ENCODE measurements around the gene PLCE1. TPM values are rescaled to one million over a fixed set of nuclear protein-coding genes. Genes with fewer than 3 reads are reported as not detected.

PLCE1 gene
- total RNA-seq, 4 donors from 2014 or later, result 17.7 to 26.7 (median 20.8) TPM

- TF ChIP-seq, protein P1, sequence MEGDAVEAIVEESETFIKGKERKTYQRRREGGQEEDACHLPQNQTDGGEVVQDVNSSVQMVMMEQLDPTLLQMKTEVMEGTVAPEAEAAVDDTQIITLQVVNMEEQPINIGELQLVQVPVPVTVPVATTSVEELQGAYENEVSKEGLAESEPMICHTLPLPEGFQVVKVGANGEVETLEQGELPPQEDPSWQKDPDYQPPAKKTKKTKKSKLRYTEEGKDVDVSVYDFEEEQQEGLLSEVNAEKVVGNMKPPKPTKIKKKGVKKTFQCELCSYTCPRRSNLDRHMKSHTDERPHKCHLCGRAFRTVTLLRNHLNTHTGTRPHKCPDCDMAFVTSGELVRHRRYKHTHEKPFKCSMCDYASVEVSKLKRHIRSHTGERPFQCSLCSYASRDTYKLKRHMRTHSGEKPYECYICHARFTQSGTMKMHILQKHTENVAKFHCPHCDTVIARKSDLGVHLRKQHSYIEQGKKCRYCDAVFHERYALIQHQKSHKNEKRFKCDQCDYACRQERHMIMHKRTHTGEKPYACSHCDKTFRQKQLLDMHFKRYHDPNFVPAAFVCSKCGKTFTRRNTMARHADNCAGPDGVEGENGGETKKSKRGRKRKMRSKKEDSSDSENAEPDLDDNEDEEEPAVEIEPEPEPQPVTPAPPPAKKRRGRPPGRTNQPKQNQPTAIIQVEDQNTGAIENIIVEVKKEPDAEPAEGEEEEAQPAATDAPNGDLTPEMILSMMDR (IDR thresholded peaks at IDR 0.05), result no peak
- TF ChIP-seq POLR2AphosphoS5 (IDR thresholded peaks at IDR 0.05), result no peak
- TF ChIP-seq EP300 (IDR thresholded peaks at IDR 0.05), result no peak
- no peak for TF ChIP-seq POLR2A (IDR thresholded peaks at IDR 0.05; ENCODE audit: low read depth)
- Histone ChIP-seq H3K36me3 (no peaks in the 10 kb centered on the region), H3K9me3 (no peaks in the 10 kb centered on the region), H3K27ac (replicated peaks in 1 of 4) (no peak overlapping the region), H3K4me1 (peaks cover 0 to 11% (median 9%) of the 10 kb centered on the region in 4 donors), H3K27me3 (no peaks in the 10 kb centered on the region), H3K4me3 (no peak overlapping the region)
- DNase-seq (ENCODE audit: extremely low spot score), result no peak
- WGBS, result 96% methylated on average over 2 of the region's 2 CpGs
- intact Hi-C loops (cut with DNase I), result no loop called here
These were observed 14.8 kb downstream of the PLCE1 start for GRCh38 chr10:94008526-94008925.

GRCh38 chr10:94010116-94010515 is 16.4 kb downstream of the PLCE1 start:
- TF ChIP-seq EP300 (IDR thresholded peaks at IDR 0.05), result no peak
- TF ChIP-seq POLR2AphosphoS5 (IDR thresholded peaks at IDR 0.05), result no peak
- no peak for TF ChIP-seq POLR2A (IDR thresholded peaks at IDR 0.05; ENCODE audit: low read depth)
- TF ChIP-seq, protein P1 (IDR thresholded peaks at IDR 0.05), result no peak
- no peaks in the 10 kb centered on the region for H3K9me3 ChIP-seq
- H3K36me3 ChIP-seq, result no peaks in the 10 kb centered on the region
- intact Hi-C loops (cut with DNase I), result no loop called here
- 100% methylated on average over 2 of the region's 2 CpGs for WGBS
- peaks cover 0 to 11% (median 9%) of the 10 kb centered on the region in 4 donors for H3K4me1 ChIP-seq
- no peak overlapping the region for H3K27ac ChIP-seq (replicated peaks in 1 of 4)
- no peak overlapping the region for H3K4me3 ChIP-seq
- H3K27me3 ChIP-seq, result no peaks in the 10 kb centered on the region
- DNase-seq (ENCODE audit: extremely low spot score), result no peak

- Histone ChIP-seq H3K27ac (replicated peaks in 1 of 4) (no peak overlapping the region), H3K9me3 (no peaks in the 10 kb centered on the region), H3K36me3 (no peaks in the 10 kb centered on the region), H3K4me1 (peaks cover 0 to 11% (median 9%) of the 10 kb centered on the region in 4 donors), H3K4me3 (no peak overlapping the region), H3K27me3 (no peaks in the 10 kb centered on the region)
- intact Hi-C loops (cut with DNase I), result no loop called here
- DNase-seq (ENCODE audit: extremely low spot score), result no peak
- TF ChIP-seq EP300 (IDR thresholded peaks at IDR 0.05) (no peak), POLR2A (IDR thresholded peaks at IDR 0.05; ENCODE audit: low read depth) (no peak), POLR2AphosphoS5 (IDR thresholded peaks at IDR 0.05) (no peak)
- TF ChIP-seq, protein P1 (IDR thresholded peaks at IDR 0.05), result no peak
These were observed 17.2 kb downstream of the PLCE1 start for GRCh38 chr10:94010886-94011285.

DNA sequence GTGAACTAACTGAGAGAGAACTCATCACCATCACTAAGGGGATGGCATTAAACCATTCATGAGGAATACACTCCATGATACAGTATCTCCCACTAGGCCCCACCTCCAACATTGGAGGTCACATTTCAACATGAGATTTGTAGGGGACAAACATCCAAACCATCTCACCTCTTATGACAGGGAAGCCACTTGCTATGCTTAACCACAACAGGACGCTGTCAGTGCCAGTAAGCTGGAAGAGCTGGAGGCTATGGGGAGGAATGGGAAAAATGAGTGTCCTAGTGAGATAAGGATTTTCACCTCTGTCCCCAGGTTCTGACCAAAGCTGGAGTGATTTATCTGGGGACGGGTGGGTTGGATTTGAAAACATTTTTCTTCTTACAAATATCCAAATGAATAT is 17.6 kb downstream of the PLCE1 start:
- H3K4me1 ChIP-seq, result peaks cover 0 to 10% (median 9%) of the 10 kb centered on the region in 4 donors
- no peaks in the 10 kb centered on the region for H3K36me3 ChIP-seq
- TF ChIP-seq POLR2A (IDR thresholded peaks at IDR 0.05; ENCODE audit: low read depth) (no peak), POLR2AphosphoS5 (IDR thresholded peaks at IDR 0.05) (no peak), EP300 (IDR thresholded peaks at IDR 0.05) (no peak)
- TF ChIP-seq, protein P1 (IDR thresholded peaks at IDR 0.05), result no peak
- H3K27ac ChIP-seq (replicated peaks in 1 of 4), result no peak overlapping the region
- H3K4me3 ChIP-seq, result no peak overlapping the region
- no peaks in the 10 kb centered on the region for H3K9me3 ChIP-seq
- H3K27me3 ChIP-seq, result no peaks in the 10 kb centered on the region
- DNase-seq (ENCODE audit: extremely low spot score), result no peak
- WGBS, result 92% methylated on average over 2 of the region's 2 CpGs
- intact Hi-C loops (cut with DNase I), result no loop called here

DNA sequence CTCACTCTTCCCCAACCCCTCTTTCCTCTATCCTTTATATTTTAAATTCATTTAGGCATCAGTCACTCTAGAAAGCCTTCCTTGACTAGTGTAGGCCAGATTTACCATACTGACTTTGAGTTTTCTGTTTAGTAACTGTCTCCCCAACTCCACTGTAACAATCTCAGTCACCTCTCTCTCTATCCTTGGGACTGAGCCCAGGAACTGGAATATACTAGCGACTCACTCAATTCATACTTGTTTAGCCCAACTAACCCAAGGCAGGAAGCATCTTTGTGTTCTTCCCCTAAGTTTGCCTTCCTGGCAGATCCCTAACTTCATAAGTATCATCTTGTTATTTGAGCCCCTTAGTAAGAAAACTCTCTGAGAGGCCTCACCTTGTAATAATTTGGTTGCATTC is 19.1 kb downstream of the PLCE1 start:
- 63% methylated on average over 1 of the region's 1 CpG for WGBS
- H3K36me3 ChIP-seq, result no peaks in the 10 kb centered on the region
- no peaks in the 10 kb centered on the region for H3K27me3 ChIP-seq
- H3K4me3 ChIP-seq, result no peak overlapping the region
- no peak for DNase-seq (ENCODE audit: extremely low spot score)
- intact Hi-C loops (cut with DNase I), result no loop called here
- H3K4me1 ChIP-seq, result no peaks in the 10 kb centered on the region
- no peak overlapping the region for H3K27ac ChIP-seq (replicated peaks in 1 of 4)
- TF ChIP-seq POLR2A (IDR thresholded peaks at IDR 0.05; ENCODE audit: low read depth), result no peak
- no peak for TF ChIP-seq EP300 (IDR thresholded peaks at IDR 0.05)
- no peak for TF ChIP-seq POLR2AphosphoS5 (IDR thresholded peaks at IDR 0.05)
- TF ChIP-seq, protein P1 (IDR thresholded peaks at IDR 0.05), result no peak
- no peaks in the 10 kb centered on the region for H3K9me3 ChIP-seq

All from esophagus muscularis mucosa (tissue), 4 donors.